Activated T-helper 1 cell treated with anti-CD3 and anti-CD28 coated beads, Interleukin-12 subunit alpha, Interleukin-12 subunit beta, Interleukin-2, Interleukin-4 antibody, amounts not matched to agents 30 ng/mL and 10 ng/mL and 1 ng/mL, durations not matched to agents 14 hours and 24 hours and 36 hours (primary cell): ENCODE measurements around the gene MAEL. TPM values are rescaled to one million over a fixed set of nuclear protein-coding genes. Genes with fewer than 3 reads are reported as not detected.

ENCODE experiments used
- DNase-seq: peaks from one replicate; pipeline ENCODE4 v3.0.0; 2021; ENCODE audit warnings: low spot score
- H3K27ac Mint-ChIP-seq: one replicate; pipeline ENCODE4 v1.8.0; 2021; ENCODE audit warnings: mild to moderate bottlenecking, mixed read lengths
- H3K27me3 Mint-ChIP-seq: one replicate; pipeline ENCODE4 v1.8.0; 2022; ENCODE audit warnings: mild to moderate bottlenecking, moderate library complexity, mixed read lengths; ENCODE audit not compliant: insufficient read depth
- H3K36me3 Mint-ChIP-seq: one replicate; pipeline ENCODE4 v1.8.0; 2021; ENCODE audit warnings: low read depth, mixed read lengths
- H3K4me1 Mint-ChIP-seq: one replicate; pipeline ENCODE4 v1.8.0; 2021; ENCODE audit warnings: low read depth, mixed read lengths
- H3K4me3 Mint-ChIP-seq: one replicate; pipeline ENCODE4 v1.8.0; 2021; ENCODE audit warnings: mild to moderate bottlenecking, moderate library complexity, mixed read lengths
- H3K9me3 Mint-ChIP-seq: one replicate; pipeline ENCODE4 v1.8.0; 2021; ENCODE audit warnings: mixed read lengths
- intact Hi-C: fragments of 100-400 bp; cut with micrococcal nuclease; formaldehyde crosslinking; loops from one replicate; pipeline ENCODE4 v1.15.1; 2024
- total RNA-seq: library from RNA; stranded (reverse); gene quantifications from 2 replicates; pipeline ENCODE4 v1.2.3, GENCODE V29; 2022

The MAEL gene
- total RNA-seq, 1 donor from 2014 or later, result not detected

GRCh38 chr1:166960858-166961474 lies 28.1 kb upstream of the MAEL start:
- Mint-ChIP-seq H3K36me3 (peaks cover 11% of the 10 kb centered on the region), H3K4me1 (no peaks in the 10 kb centered on the region), H3K27ac (no peak overlapping the region), H3K4me3 (no peak overlapping the region), H3K27me3 (peaks cover 6% of the 10 kb centered on the region), H3K9me3 (no peaks in the 10 kb centered on the region)
- intact Hi-C loops, result no loop called here
- DNase-seq, result no peak

GRCh38 chr1:166969074-166969677 lies 19.9 kb upstream of the MAEL start:
- Mint-ChIP-seq H3K4me3 (no peak overlapping the region), H3K4me1 (peaks cover 52% of the 10 kb centered on the region), H3K36me3 (peaks cover 3% of the 10 kb centered on the region), H3K27me3 (peaks cover 16% of the 10 kb centered on the region), H3K27ac (peak overlapping the region; percentile 9), H3K9me3 (no peaks in the 10 kb centered on the region)
- no peak for DNase-seq
- intact Hi-C loops, result no loop called here

GRCh38 chr1:166971252-166971651 lies 17.8 kb upstream of the MAEL start:
- no peak for DNase-seq
- H3K4me1 Mint-ChIP-seq, result peaks cover 67% of the 10 kb centered on the region
- intact Hi-C loops, result loop anchor here (5.0 kb wide), 1 partner anchor 71 kb away; no protein-coding TSS in a partner anchor
- no peak overlapping the region for H3K4me3 Mint-ChIP-seq
- no peak overlapping the region for H3K27ac Mint-ChIP-seq
- H3K27me3 Mint-ChIP-seq, result peaks cover 21% of the 10 kb centered on the region
- no peaks in the 10 kb centered on the region for H3K9me3 Mint-ChIP-seq
- peaks cover 3% of the 10 kb centered on the region for H3K36me3 Mint-ChIP-seq

GRCh38 chr1:166972193-166972592 lies 16.9 kb upstream of the MAEL start:
- Mint-ChIP-seq H3K4me3 (peak overlapping the region; percentile 1), H3K27ac (no peak overlapping the region), H3K9me3 (no peaks in the 10 kb centered on the region), H3K4me1 (peaks cover 77% of the 10 kb centered on the region), H3K36me3 (peaks cover 3% of the 10 kb centered on the region), H3K27me3 (peaks cover 29% of the 10 kb centered on the region)
- intact Hi-C loops, result loop anchor here (5.0 kb wide), 1 partner anchor 70 kb away; no protein-coding TSS in a partner anchor
- DNase-seq, result no peak

- Mint-ChIP-seq H3K4me1 (peaks cover 76% of the 10 kb centered on the region), H3K27me3 (peaks cover 28% of the 10 kb centered on the region), H3K27ac (no peak overlapping the region), H3K4me3 (no peak overlapping the region), H3K9me3 (no peaks in the 10 kb centered on the region), H3K36me3 (peaks cover 1% of the 10 kb centered on the region)
- DNase-seq, result no peak
- intact Hi-C loops, result loop anchor here (1.0 to 5.0 kb wide), 2 partner anchors 69 to 97 kb away; partner anchors contain the start of gene TADA1
Measured at GRCh38 chr1:166972826-166973225, 16.3 kb upstream of the MAEL start.

GRCh38 chr1:166974647-166975345 lies 14.3 kb upstream of the MAEL start:
- H3K36me3 Mint-ChIP-seq, result no peaks in the 10 kb centered on the region
- peaks cover 64% of the 10 kb centered on the region for H3K4me1 Mint-ChIP-seq
- no peak for DNase-seq
- intact Hi-C loops, result loop anchor here (1.0 to 5.0 kb wide), 6 partner anchors 22 to 248 kb away; partner anchors contain the start of genes POGK and POU2F1
- peak overlapping the region; percentile 94 for H3K4me3 Mint-ChIP-seq
- peak overlapping the region; percentile 80 for H3K27ac Mint-ChIP-seq
- peaks cover 28% of the 10 kb centered on the region for H3K27me3 Mint-ChIP-seq
- no peaks in the 10 kb centered on the region for H3K9me3 Mint-ChIP-seq

GRCh38 chr1:166975361-166976129 lies 13.5 kb upstream of the MAEL start, which contains the start of gene ILDR2:
ILDR2 (minus strand) TSS chr1:166975540; CDS start chr1:166975268, 272 bp downstream.
- no peaks in the 10 kb centered on the region for H3K36me3 Mint-ChIP-seq
- H3K27me3 Mint-ChIP-seq, result peaks cover 28% of the 10 kb centered on the region
- peak within 1 kb of the TSS; percentile 94 for H3K4me3 Mint-ChIP-seq
- peaks cover 58% of the 10 kb centered on the region for H3K4me1 Mint-ChIP-seq
- H3K27ac Mint-ChIP-seq, result peak within 1 kb of the TSS; percentile 80
- no peaks in the 10 kb centered on the region for H3K9me3 Mint-ChIP-seq
- DNase-seq, result peak; percentile 41
- intact Hi-C loops, result loop anchor here (1.0 to 5.0 kb wide), 5 partner anchors 11 to 247 kb away; partner anchors contain the start of genes POGK and POU2F1

- Mint-ChIP-seq H3K27me3 (peaks cover 23% of the 10 kb centered on the region), H3K9me3 (no peaks in the 10 kb centered on the region), H3K27ac (no peak overlapping the region), H3K4me1 (peaks cover 37% of the 10 kb centered on the region), H3K36me3 (no peaks in the 10 kb centered on the region), H3K4me3 (no peak overlapping the region)
- intact Hi-C loops, result loop anchor here (5.0 kb wide), 1 partner anchor 244 kb away; the partner anchor contains the start of gene POU2F1
- DNase-seq, result no peak
Measured at GRCh38 chr1:166977951-166978350, 11.1 kb upstream of the MAEL start.

- H3K27ac Mint-ChIP-seq, result no peak overlapping the region
- DNase-seq, result no peak
- intact Hi-C loops, result loop anchor here (5.0 kb wide), 1 partner anchor 243 kb away; the partner anchor contains the start of gene POU2F1
- H3K4me3 Mint-ChIP-seq, result no peak overlapping the region
- H3K9me3 Mint-ChIP-seq, result no peaks in the 10 kb centered on the region
- H3K27me3 Mint-ChIP-seq, result peaks cover 23% of the 10 kb centered on the region
- H3K4me1 Mint-ChIP-seq, result peaks cover 29% of the 10 kb centered on the region
- H3K36me3 Mint-ChIP-seq, result no peaks in the 10 kb centered on the region
Measured at GRCh38 chr1:166978821-166979220, 10.3 kb upstream of the MAEL start.

GRCh38 chr1:166980383-166980782 lies 8.7 kb upstream of the MAEL start:
- DNase-seq, result no peak
- H3K9me3 Mint-ChIP-seq, result no peaks in the 10 kb centered on the region
- intact Hi-C loops, result no loop called here
- H3K4me3 Mint-ChIP-seq, result no peak overlapping the region
- H3K27ac Mint-ChIP-seq, result no peak overlapping the region
- peaks cover 16% of the 10 kb centered on the region for H3K4me1 Mint-ChIP-seq
- no peaks in the 10 kb centered on the region for H3K36me3 Mint-ChIP-seq
- peaks cover 27% of the 10 kb centered on the region for H3K27me3 Mint-ChIP-seq

- no peak overlapping the region for H3K27ac Mint-ChIP-seq
- H3K9me3 Mint-ChIP-seq, result no peaks in the 10 kb centered on the region
- H3K27me3 Mint-ChIP-seq, result peaks cover 32% of the 10 kb centered on the region
- no peak overlapping the region for H3K4me3 Mint-ChIP-seq
- intact Hi-C loops, result no loop called here
- DNase-seq, result no peak
- H3K4me1 Mint-ChIP-seq, result peaks cover 15% of the 10 kb centered on the region
- no peaks in the 10 kb centered on the region for H3K36me3 Mint-ChIP-seq
Measured at GRCh38 chr1:166980818-166981217, 8.3 kb upstream of the MAEL start.

- H3K4me1 Mint-ChIP-seq, result peaks cover 7% of the 10 kb centered on the region
- H3K27ac Mint-ChIP-seq, result no peak overlapping the region
- H3K9me3 Mint-ChIP-seq, result no peaks in the 10 kb centered on the region
- H3K36me3 Mint-ChIP-seq, result no peaks in the 10 kb centered on the region
- no peak overlapping the region for H3K4me3 Mint-ChIP-seq
- no peak for DNase-seq
- peaks cover 30% of the 10 kb centered on the region for H3K27me3 Mint-ChIP-seq
- intact Hi-C loops, result no loop called here
Measured at GRCh38 chr1:166981589-166981988, 7.5 kb upstream of the MAEL start.
